HepG2 (cell line): ENCODE measurements around the gene ADPRHL1. TPM values are rescaled to one million over a fixed set of nuclear protein-coding genes. Genes with fewer than 3 reads are reported as not detected.

Source experiments
- ARNTL ChIP-seq: sonication (generic); formaldehyde crosslinking; IDR thresholded peaks from 2 replicates; pipeline ENCODE4 v1.4.0; 2020; ENCODE audit warnings: mild to moderate bottlenecking, missing genetic modification reagents
- CTCF ChIP-seq: sonication (generic); formaldehyde crosslinking; IDR thresholded peaks from 2 replicates; pipeline ENCODE4 v1.5.0; 2020; ENCODE audit warnings: mild to moderate bottlenecking, missing genetic modification reagents, moderate library complexity
- ELF3 ChIP-seq: IDR thresholded peaks from 2 replicates; pipeline ENCODE4 v1.6.1; 2016; ENCODE audit warnings: missing genetic modification reagents, missing compliant biosample characterization
- FOSL2 ChIP-seq: sonication (generic); formaldehyde crosslinking; IDR thresholded peaks from 2 replicates; pipeline ENCODE4 v1.4.0; 2020; ENCODE audit warnings: missing genetic modification reagents
- GLI4 ChIP-seq: sonication (generic); formaldehyde crosslinking; IDR thresholded peaks from 2 replicates; pipeline ENCODE4 v1.5.1; 2020; ENCODE audit warnings: missing genetic modification reagents, mild to moderate bottlenecking, moderate library complexity, borderline replicate concordance
- HNRNPH1 ChIP-seq: fragments of 200-400 bp; formaldehyde crosslinking; optimal IDR thresholded peaks from 2 replicates; pipeline ENCODE3; 2017; ENCODE audit warnings: mild to moderate bottlenecking, low read depth, low read length
- KLF12 ChIP-seq: sonication (generic); formaldehyde crosslinking; IDR thresholded peaks from 2 replicates; pipeline ENCODE4 v1.4.0; 2020; ENCODE audit warnings: missing genetic modification reagents, borderline replicate concordance
- KLF6 ChIP-seq: IDR thresholded peaks from 2 replicates; pipeline ENCODE4 v1.8.0; 2016; ENCODE audit warnings: missing biosample characterization, missing genetic modification reagents
- MATR3 ChIP-seq: sonication (generic); formaldehyde crosslinking; IDR thresholded peaks from 2 replicates; pipeline ENCODE4 v1.4.0; 2020; ENCODE audit warnings: missing genetic modification reagents
- NR2C2 ChIP-seq: sonication (generic); formaldehyde crosslinking; IDR thresholded peaks from 2 replicates; pipeline ENCODE4 v1.4.0; 2020; ENCODE audit warnings: missing genetic modification reagents, mild to moderate bottlenecking, moderate library complexity, borderline replicate concordance
- PHF20 ChIP-seq: sonication (generic); formaldehyde crosslinking; IDR thresholded peaks from 2 replicates; pipeline ENCODE4 v1.5.0; 2020; ENCODE audit warnings: mild to moderate bottlenecking, missing genetic modification reagents
- PHF8 ChIP-seq: sonication (generic); formaldehyde crosslinking; IDR thresholded peaks from 2 replicates; pipeline ENCODE4 v1.5.0; 2020; ENCODE audit warnings: missing genetic modification reagents
- SAP130 ChIP-seq: IDR thresholded peaks from 2 replicates; pipeline ENCODE4 v1.6.1; 2016; ENCODE audit warnings: low read depth
- SKI ChIP-seq: fragments of 450-650 bp; IDR thresholded peaks from one replicate; pipeline ENCODE4 v1.6.1; 2018; ENCODE audit warnings: mild to moderate bottlenecking; ENCODE audit not compliant: partially characterized antibody
- SRSF4 ChIP-seq: fragments of 200-400 bp; formaldehyde crosslinking; IDR thresholded peaks from one replicate; pipeline ENCODE4 v1.6.1; 2018; ENCODE audit warnings: mild to moderate bottlenecking, low read depth, low read length, moderate library complexity; ENCODE audit not compliant: poor library complexity, severe bottlenecking
- WIZ ChIP-seq: sonication (generic); formaldehyde crosslinking; IDR thresholded peaks from 2 replicates; pipeline ENCODE4 v1.5.1; 2020; ENCODE audit warnings: mild to moderate bottlenecking, missing genetic modification reagents
- ZBTB1 ChIP-seq: sonication (generic); formaldehyde crosslinking; IDR thresholded peaks from 2 replicates; pipeline ENCODE4 v1.4.0; 2020; ENCODE audit warnings: missing genetic modification reagents, borderline replicate concordance
- ZBTB7A ChIP-seq: sonication (generic); formaldehyde crosslinking; IDR thresholded peaks from 2 replicates; pipeline ENCODE4 v1.8.0; 2022; ENCODE audit warnings: mild to moderate bottlenecking, missing genetic modification reagents
- ZFX ChIP-seq: sonication (generic); formaldehyde crosslinking; IDR thresholded peaks from 2 replicates; pipeline ENCODE4 v1.4.0; 2020; ENCODE audit warnings: mild to moderate bottlenecking, low read depth, missing genetic modification reagents, moderate library complexity
- ZNF230 ChIP-seq: sonication (generic); formaldehyde crosslinking; IDR thresholded peaks from 2 replicates; pipeline ENCODE4 v1.4.0; 2020; ENCODE audit warnings: mild to moderate bottlenecking, missing genetic modification reagents
- ZNF274 ChIP-seq: sonication (generic); formaldehyde crosslinking; IDR thresholded peaks from 2 replicates; pipeline ENCODE4 v1.5.1; 2020; ENCODE audit warnings: mild to moderate bottlenecking, missing genetic modification reagents
- ZNF335 ChIP-seq: sonication (generic); formaldehyde crosslinking; IDR thresholded peaks from 2 replicates; pipeline ENCODE4 v1.4.0; 2020; ENCODE audit warnings: missing genetic modification reagents
- ZNF350 ChIP-seq: sonication (generic); formaldehyde crosslinking; IDR thresholded peaks from 2 replicates; pipeline ENCODE4 v1.4.0; 2020; ENCODE audit warnings: mild to moderate bottlenecking, low read depth, missing genetic modification reagents, borderline replicate concordance
- polyA plus RNA-seq, 8 experiments: library from polyadenylated mRNA; depleted of rRNA in 3 of 8; stranded (reverse) in 7 of 8; unstranded in 1 of 8; fragments of >200 nt; fragmentation: Illumina TruSeq in 4 of 8; extraction: Trizol in 4 of 8; gene quantifications; 2 replicates each; pipeline versions ENCODE4 v1.2.1 to v1.2.3, GENCODE V29; 2011 to 2016; ENCODE audit warnings: low read depth in 4 of 8, missing spikeins in 1 of 8, mixed read lengths in 1 of 8; ENCODE audit not compliant: insufficient read depth in 1 of 8
- total RNA-seq, 5 experiments: library from RNA; depleted of rRNA; stranded (reverse); fragments of >200 nt; fragmentation: Illumina TruSeq; extraction: Trizol; gene quantifications; 2 replicates each; pipeline ENCODE4 v1.2.3, GENCODE V29; 2016; ENCODE audit warnings: low read depth in 1 of 5
- TF ChIP-seq, protein P1 (sequence below): sonication (generic); formaldehyde crosslinking; IDR thresholded peaks from 2 replicates; pipeline ENCODE4 v1.4.0; 2020; ENCODE audit warnings: missing genetic modification reagents
- TF ChIP-seq, protein P2 (sequence below): sonication (generic); formaldehyde crosslinking; IDR thresholded peaks from 2 replicates; pipeline ENCODE4 v1.4.0; 2020; ENCODE audit warnings: missing genetic modification reagents

Gene ADPRHL1
- total and polyA plus RNA-seq, 2 of the 13 experiments (the other 11 are each of a cell fraction or from before 2014, with no cell fraction given) = 0.34 to 0.40 TPM

GRCh38 chr13:113490496-113491417, 37.5 kb upstream of the ADPRHL1 start, which contains the start of gene DCUN1D2 (continued):
- TF ChIP-seq SAP130 (CRISPR knock-in tag) (peak; percentile 87), ELF3 (CRISPR knock-in tag) (peak; percentile 69), ZFX (CRISPR knock-in tag) (peak; percentile 87), GLI4 (CRISPR knock-in tag) (peak; percentile 19; the same call in 1 of the 2 replicates), KLF6 (CRISPR knock-in tag) (no peak), ZNF350 (CRISPR knock-in tag) (0 out of 2 replicates have a peak, but pooled peaks have one; percentile 55), PHF20 (0 out of 2 replicates have a peak, but pooled peaks have one; percentile 12), ZBTB1 (CRISPR knock-in tag) (no peak), SKI (peak; percentile 77), HNRNPH1 (no peak), ZNF274 (CRISPR knock-in tag) (peak; percentile 6; the same call in 1 of the 2 replicates), SRSF4 (no peak), KLF12 (CRISPR knock-in tag) (peak; percentile 69), ZNF230 (CRISPR knock-in tag) (no peak), FOSL2 (CRISPR knock-in tag) (peak; percentile 9; the same call in 1 of the 2 replicates), ARNTL (CRISPR knock-in tag) (peak; percentile 30; the same call in 1 of the 2 replicates), PHF8 (CRISPR knock-in tag) (peak; percentile 75), CTCF (CRISPR knock-in tag) (no peak), ZBTB7A (CRISPR knock-in tag) (0 out of 2 replicates have a peak, but pooled peaks have one; percentile 31), WIZ (CRISPR knock-in tag) (no peak), ZNF335 (no peak), MATR3 (CRISPR knock-in tag) (no peak), NR2C2 (CRISPR knock-in tag) (peak; percentile 63; the same call in 1 of the 2 replicates)
- TF ChIP-seq, protein P1, sequence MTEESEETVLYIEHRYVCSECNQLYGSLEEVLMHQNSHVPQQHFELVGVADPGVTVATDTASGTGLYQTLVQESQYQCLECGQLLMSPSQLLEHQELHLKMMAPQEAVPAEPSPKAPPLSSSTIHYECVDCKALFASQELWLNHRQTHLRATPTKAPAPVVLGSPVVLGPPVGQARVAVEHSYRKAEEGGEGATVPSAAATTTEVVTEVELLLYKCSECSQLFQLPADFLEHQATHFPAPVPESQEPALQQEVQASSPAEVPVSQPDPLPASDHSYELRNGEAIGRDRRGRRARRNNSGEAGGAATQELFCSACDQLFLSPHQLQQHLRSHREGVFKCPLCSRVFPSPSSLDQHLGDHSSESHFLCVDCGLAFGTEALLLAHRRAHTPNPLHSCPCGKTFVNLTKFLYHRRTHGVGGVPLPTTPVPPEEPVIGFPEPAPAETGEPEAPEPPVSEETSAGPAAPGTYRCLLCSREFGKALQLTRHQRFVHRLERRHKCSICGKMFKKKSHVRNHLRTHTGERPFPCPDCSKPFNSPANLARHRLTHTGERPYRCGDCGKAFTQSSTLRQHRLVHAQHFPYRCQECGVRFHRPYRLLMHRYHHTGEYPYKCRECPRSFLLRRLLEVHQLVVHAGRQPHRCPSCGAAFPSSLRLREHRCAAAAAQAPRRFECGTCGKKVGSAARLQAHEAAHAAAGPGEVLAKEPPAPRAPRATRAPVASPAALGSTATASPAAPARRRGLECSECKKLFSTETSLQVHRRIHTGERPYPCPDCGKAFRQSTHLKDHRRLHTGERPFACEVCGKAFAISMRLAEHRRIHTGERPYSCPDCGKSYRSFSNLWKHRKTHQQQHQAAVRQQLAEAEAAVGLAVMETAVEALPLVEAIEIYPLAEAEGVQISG (CRISPR knock-in tag) = peak; percentile 79
- TF ChIP-seq, protein P2, sequence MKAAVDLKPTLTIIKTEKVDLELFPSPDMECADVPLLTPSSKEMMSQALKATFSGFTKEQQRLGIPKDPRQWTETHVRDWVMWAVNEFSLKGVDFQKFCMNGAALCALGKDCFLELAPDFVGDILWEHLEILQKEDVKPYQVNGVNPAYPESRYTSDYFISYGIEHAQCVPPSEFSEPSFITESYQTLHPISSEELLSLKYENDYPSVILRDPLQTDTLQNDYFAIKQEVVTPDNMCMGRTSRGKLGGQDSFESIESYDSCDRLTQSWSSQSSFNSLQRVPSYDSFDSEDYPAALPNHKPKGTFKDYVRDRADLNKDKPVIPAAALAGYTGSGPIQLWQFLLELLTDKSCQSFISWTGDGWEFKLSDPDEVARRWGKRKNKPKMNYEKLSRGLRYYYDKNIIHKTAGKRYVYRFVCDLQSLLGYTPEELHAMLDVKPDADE = peak; percentile 68; the same call in 1 of the 2 replicates
